Neural cell (in vitro differentiated cells): ENCODE results near the gene EFCAB6. TPM values are rescaled to one million over a fixed set of nuclear protein-coding genes. Genes with fewer than 3 reads are reported as not detected.

Source experiments
- H2AFZ ChIP-seq: fragments of 200-600, 300-800 bp; sonication (generic), shearing (Covaris generic); 2 replicates; pipeline ENCODE4 v1.6.0; 2014; ENCODE audit warnings: low read depth, mild to moderate bottlenecking, antibody characterized with exemption, low read length, moderate library complexity
- H3F3A ChIP-seq: fragments of 200-600 bp; shearing (Covaris generic); 2 replicates; pipeline ENCODE4 v1.6.1; 2016; ENCODE audit warnings: mild to moderate bottlenecking, moderate library complexity, mixed read lengths, antibody characterized with exemption, low read length; ENCODE audit not compliant: insufficient read depth, poor library complexity, severe bottlenecking
- H3K27ac ChIP-seq: fragments of 200-600, 300-800 bp; sonication (generic), shearing (Covaris generic); 2 replicates; pipeline ENCODE4 v1.5.1; 2014; ENCODE audit warnings: mild to moderate bottlenecking, low read length, moderate library complexity
- H3K27me3 ChIP-seq: fragments of 300-800, 200-600 bp; sonication (generic), shearing (Covaris generic); 2 replicates; pipeline ENCODE4 v1.6.0; 2014; ENCODE audit warnings: mild to moderate bottlenecking, low read depth, low read length, moderate library complexity; ENCODE audit not compliant: insufficient read depth
- H3K36me3 ChIP-seq: fragments of 300-800, 200-600 bp; sonication (generic), shearing (Covaris generic); 2 replicates; pipeline ENCODE4 v1.5.1; 2014; ENCODE audit warnings: mild to moderate bottlenecking, antibody characterized with exemption, low read length, moderate library complexity; ENCODE audit not compliant: insufficient read depth
- H3K4me2 ChIP-seq: fragments of 300-800, 200-600 bp; sonication (generic), shearing (Covaris generic); 2 replicates; pipeline ENCODE4 v1.6.0; 2014; ENCODE audit warnings: mild to moderate bottlenecking, low read length
- H3K4me3 ChIP-seq: fragments of 300-800, 200-600 bp; sonication (generic), shearing (Covaris generic); 2 replicates; pipeline ENCODE4 v1.5.1; 2014; ENCODE audit warnings: mild to moderate bottlenecking, low read length, moderate library complexity
- H3K79me2 ChIP-seq: fragments of 200-600 bp; shearing (Covaris generic); replicated peaks from 2 replicates; pipeline ENCODE4 v1.6.0; 2014; ENCODE audit warnings: mild to moderate bottlenecking, low read length, moderate library complexity; ENCODE audit not compliant: insufficient read depth
- H3K9ac ChIP-seq: fragments of 300-800, 200-600 bp; sonication (generic), shearing (Covaris generic); 2 replicates; pipeline ENCODE4 v1.6.1; 2016; ENCODE audit warnings: mild to moderate bottlenecking, low read length, mixed read lengths
- H3K9me2 ChIP-seq: fragments of 200-600 bp; shearing (Covaris generic); 2 replicates; pipeline ENCODE4 v1.6.1; 2016; ENCODE audit warnings: mild to moderate bottlenecking, low read length, mixed read lengths; ENCODE audit not compliant: insufficient read depth
- H3K9me3 ChIP-seq: fragments of 200-600, 300-800 bp; sonication (generic), shearing (Covaris generic); 2 replicates; pipeline ENCODE4 v1.6.1; 2016; ENCODE audit warnings: mild to moderate bottlenecking, mixed run types, low read length, moderate library complexity, mixed read lengths
- H4K20me1 ChIP-seq: fragments of 200-600 bp; shearing (Covaris generic); 2 replicates; pipeline ENCODE4 v1.6.1; 2016; ENCODE audit warnings: mild to moderate bottlenecking, mixed run types; ENCODE audit not compliant: insufficient read depth
- CTCF ChIP-seq: fragments of 450-650 bp; IDR thresholded peaks from 2 replicates; pipeline ENCODE4 v1.5.1; 2014; ENCODE audit warnings: antibody characterized with exemption, mild to moderate bottlenecking, moderate library complexity; ENCODE audit not compliant: poor library complexity, severe bottlenecking
- EP300 ChIP-seq: fragments of 450-650 bp; conservative IDR thresholded peaks from 2 replicates; pipeline ENCODE4 v1.6.1; 2014; ENCODE audit warnings: antibody characterized with exemption, mild to moderate bottlenecking, moderate library complexity; ENCODE audit not compliant: poor library complexity, severe bottlenecking
- EZH2 ChIP-seq: fragments of 200-600, 300-800 bp; shearing (Covaris generic), sonication (generic); IDR thresholded peaks from 2 replicates; pipeline ENCODE4 v1.6.1; 2014; ENCODE audit warnings: antibody characterized with exemption, low read length, borderline replicate concordance, mild to moderate bottlenecking; ENCODE audit not compliant: insufficient read depth, poor library complexity, severe bottlenecking
- MXI1 ChIP-seq: fragments of 450-650 bp; conservative IDR thresholded peaks from 2 replicates; pipeline ENCODE4 v1.6.1; 2014; ENCODE audit warnings: antibody characterized with exemption, mild to moderate bottlenecking; ENCODE audit not compliant: poor library complexity, severe bottlenecking
- POLR2AphosphoS5 ChIP-seq: IDR thresholded peaks from 2 replicates; pipeline ENCODE4 v1.6.1; 2012
- RAD21 ChIP-seq: fragments of 450-650 bp; conservative IDR thresholded peaks from 2 replicates; pipeline ENCODE4 v1.6.1; 2014; ENCODE audit warnings: antibody characterized with exemption, mild to moderate bottlenecking, moderate library complexity
- REST ChIP-seq: IDR thresholded peaks from 2 replicates; pipeline ENCODE4 v1.6.1; 2012; ENCODE audit warnings: borderline replicate concordance
- SMC3 ChIP-seq: fragments of 450-650 bp; conservative IDR thresholded peaks from 2 replicates; pipeline ENCODE4 v1.6.1; 2014; ENCODE audit warnings: antibody characterized with exemption, mild to moderate bottlenecking, moderate library complexity; ENCODE audit not compliant: poor library complexity
- TAF1 ChIP-seq: IDR thresholded peaks from 2 replicates; pipeline ENCODE4 v1.6.1; 2012; ENCODE audit warnings: low read depth
- polyA plus RNA-seq: library from polyadenylated mRNA; depleted of rRNA; stranded (reverse); fragments of >200 nt; gene quantifications from 2 replicates; pipeline ENCODE4 v1.2.3, GENCODE V29; 2014

The EFCAB6 gene
- polyA plus RNA-seq, 1 donor from 2014 or later, result 1.4 TPM

GRCh38 chr22:43726322-43726721 is 85.8 kb downstream of the EFCAB6 start:
- no peaks in the 10 kb centered on the region for H3K79me2 ChIP-seq
- no peaks in the 10 kb centered on the region for H3K36me3 ChIP-seq
- no peaks in the 10 kb centered on the region for H3K9me2 ChIP-seq
- no peaks in the 10 kb centered on the region for H3K27me3 ChIP-seq
- H3K9ac ChIP-seq, result no peak overlapping the region
- no peak overlapping the region for H3K4me2 ChIP-seq
- H3K4me3 ChIP-seq, result no peak overlapping the region
- no peak overlapping the region for H3K27ac ChIP-seq
- H2AFZ ChIP-seq, result no peak overlapping the region
- H3F3A ChIP-seq, result no peaks in the 10 kb centered on the region
- TF ChIP-seq EZH2, result no peak
- TF ChIP-seq SMC3, result no peak
- TF ChIP-seq POLR2AphosphoS5, result no peak
- TF ChIP-seq CTCF, result no peak
- TF ChIP-seq TAF1, result no peak
- TF ChIP-seq MXI1, result no peak
- no peak for TF ChIP-seq EP300
- TF ChIP-seq RAD21, result no peak
- no peak for TF ChIP-seq REST
- H4K20me1 ChIP-seq, result no peaks in the 10 kb centered on the region
- no peaks in the 10 kb centered on the region for H3K9me3 ChIP-seq

- no peak overlapping the region for H2AFZ ChIP-seq
- H3K4me3 ChIP-seq, result no peak overlapping the region
- no peaks in the 10 kb centered on the region for H3K9me2 ChIP-seq
- no peaks in the 10 kb centered on the region for H3F3A ChIP-seq
- no peak overlapping the region for H3K27ac ChIP-seq
- no peak overlapping the region for H3K4me2 ChIP-seq
- no peaks in the 10 kb centered on the region for H3K9me3 ChIP-seq
- no peaks in the 10 kb centered on the region for H3K79me2 ChIP-seq
- H3K36me3 ChIP-seq, result no peaks in the 10 kb centered on the region
- no peak for TF ChIP-seq POLR2AphosphoS5
- TF ChIP-seq EP300, result no peak
- TF ChIP-seq EZH2, result no peak
- TF ChIP-seq REST, result no peak
- TF ChIP-seq SMC3, result no peak
- no peak for TF ChIP-seq TAF1
- TF ChIP-seq RAD21, result no peak
- TF ChIP-seq MXI1, result no peak
- no peak for TF ChIP-seq CTCF
- no peaks in the 10 kb centered on the region for H4K20me1 ChIP-seq
- no peaks in the 10 kb centered on the region for H3K27me3 ChIP-seq
- no peak overlapping the region for H3K9ac ChIP-seq
Measured at GRCh38 chr22:43723816-43724215, 88.3 kb downstream of the EFCAB6 start.
